ENCODE measurements around the gene RBM38.

The RBM38 gene

DNA sequence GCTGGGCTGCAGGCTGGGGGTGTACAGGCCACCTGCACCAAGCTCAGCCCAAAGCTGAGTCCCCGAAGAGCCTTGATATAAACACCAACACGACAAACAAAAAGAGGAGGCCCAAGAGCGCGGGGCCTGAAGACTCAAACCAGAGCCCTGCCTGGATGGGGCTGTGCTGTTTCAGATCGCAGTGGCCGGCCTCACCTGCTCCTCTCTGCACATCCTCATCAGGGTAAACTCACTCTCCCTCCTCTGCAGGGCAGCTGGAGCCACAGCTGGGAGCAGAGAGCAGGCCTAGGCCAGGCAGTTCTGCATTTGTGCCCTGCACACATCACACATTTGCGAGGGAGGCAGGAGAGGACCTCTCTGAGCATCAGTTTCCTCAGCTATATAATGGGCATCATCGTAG lies 3.7 kb upstream of the RBM38 start:
- in situ Hi-C loops (cut with HindIII; ENCODE audit: low pct_ligation_motif_present, low pct_unique_long_range_greater_than_20kb, low sequenced_read_pairs) = no loop called here
- DNase-seq = no peak

- in situ Hi-C loops (cut with HindIII; ENCODE audit: low pct_ligation_motif_present, low pct_unique_long_range_greater_than_20kb, low sequenced_read_pairs) = no loop called here
- DNase-seq = no peak
Observed at GRCh38 chr20:57387945-57388371, 3.2 kb upstream of the RBM38 start.

GRCh38 chr20:57388953-57389694 lies 2.1 kb upstream of the RBM38 start:
- in situ Hi-C loops (cut with HindIII; ENCODE audit: low pct_ligation_motif_present, low pct_unique_long_range_greater_than_20kb, low sequenced_read_pairs) = no loop called here
- DNase-seq = peak; percentile 77

DNA sequence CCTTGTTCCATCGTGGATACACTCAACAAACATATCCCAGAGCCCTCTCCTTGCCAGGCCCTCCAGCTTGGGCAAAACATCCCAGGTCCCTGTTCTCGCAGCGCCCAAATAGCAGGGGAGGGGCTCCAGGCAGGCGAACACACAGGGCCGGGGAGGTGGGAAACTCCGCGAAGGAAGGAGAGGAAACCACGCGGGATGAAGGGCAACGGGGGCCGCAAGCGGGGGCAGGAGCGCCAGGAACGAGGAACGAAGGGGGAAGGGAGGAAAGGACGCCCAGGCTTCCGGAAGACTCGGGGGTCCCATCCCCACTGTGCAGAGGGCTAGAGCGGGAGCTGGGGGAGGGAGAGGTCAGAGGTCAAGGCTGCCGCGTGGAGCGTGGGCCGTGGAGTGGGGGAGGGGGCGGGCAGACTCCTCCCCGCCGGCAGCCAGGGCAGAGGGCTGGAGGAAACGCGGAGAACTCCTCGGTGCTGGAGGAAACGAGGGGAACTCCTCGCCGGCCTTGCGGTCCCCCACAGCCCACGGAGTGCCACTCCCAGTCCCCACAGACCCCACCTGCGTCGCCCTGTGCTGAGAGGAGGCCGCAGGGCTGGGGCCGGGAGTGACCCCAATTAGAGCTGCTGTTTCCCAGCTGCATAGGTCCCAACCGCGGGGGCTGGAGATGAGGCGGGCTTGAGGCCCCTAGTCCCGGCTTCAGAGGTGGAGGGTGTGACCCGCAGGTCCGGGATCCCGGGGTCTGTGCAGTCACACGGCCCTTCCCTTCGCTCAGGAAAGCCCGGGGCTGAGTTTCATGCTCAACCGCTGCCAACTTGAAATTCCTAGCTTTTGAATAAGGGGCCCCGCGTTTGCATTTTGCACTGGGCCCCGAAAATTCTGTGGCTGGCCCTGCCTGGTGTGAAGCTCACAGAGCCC lies 1.2 kb upstream of the RBM38 start:
- DNase-seq = no peak
- in situ Hi-C loops (cut with HindIII; ENCODE audit: low pct_ligation_motif_present, low pct_unique_long_range_greater_than_20kb, low sequenced_read_pairs) = no loop called here

- in situ Hi-C loops (cut with HindIII; ENCODE audit: low pct_ligation_motif_present, low pct_unique_long_range_greater_than_20kb, low sequenced_read_pairs) = no loop called here
- DNase-seq = peak; percentile 10
Observed at GRCh38 chr20:57391439-57392301, 474 bp downstream of the RBM38 start.

- in situ Hi-C loops (cut with HindIII; ENCODE audit: low pct_ligation_motif_present, low pct_unique_long_range_greater_than_20kb, low sequenced_read_pairs) = no loop called here
- DNase-seq = no peak
Observed at GRCh38 chr20:57392512-57393271, 1.5 kb downstream of the RBM38 start.

- DNase-seq = no peak
- in situ Hi-C loops (cut with HindIII; ENCODE audit: low pct_ligation_motif_present, low pct_unique_long_range_greater_than_20kb, low sequenced_read_pairs) = no loop called here
Observed at GRCh38 chr20:57393321-57394120, 2.3 kb downstream of the RBM38 start.

DNA sequence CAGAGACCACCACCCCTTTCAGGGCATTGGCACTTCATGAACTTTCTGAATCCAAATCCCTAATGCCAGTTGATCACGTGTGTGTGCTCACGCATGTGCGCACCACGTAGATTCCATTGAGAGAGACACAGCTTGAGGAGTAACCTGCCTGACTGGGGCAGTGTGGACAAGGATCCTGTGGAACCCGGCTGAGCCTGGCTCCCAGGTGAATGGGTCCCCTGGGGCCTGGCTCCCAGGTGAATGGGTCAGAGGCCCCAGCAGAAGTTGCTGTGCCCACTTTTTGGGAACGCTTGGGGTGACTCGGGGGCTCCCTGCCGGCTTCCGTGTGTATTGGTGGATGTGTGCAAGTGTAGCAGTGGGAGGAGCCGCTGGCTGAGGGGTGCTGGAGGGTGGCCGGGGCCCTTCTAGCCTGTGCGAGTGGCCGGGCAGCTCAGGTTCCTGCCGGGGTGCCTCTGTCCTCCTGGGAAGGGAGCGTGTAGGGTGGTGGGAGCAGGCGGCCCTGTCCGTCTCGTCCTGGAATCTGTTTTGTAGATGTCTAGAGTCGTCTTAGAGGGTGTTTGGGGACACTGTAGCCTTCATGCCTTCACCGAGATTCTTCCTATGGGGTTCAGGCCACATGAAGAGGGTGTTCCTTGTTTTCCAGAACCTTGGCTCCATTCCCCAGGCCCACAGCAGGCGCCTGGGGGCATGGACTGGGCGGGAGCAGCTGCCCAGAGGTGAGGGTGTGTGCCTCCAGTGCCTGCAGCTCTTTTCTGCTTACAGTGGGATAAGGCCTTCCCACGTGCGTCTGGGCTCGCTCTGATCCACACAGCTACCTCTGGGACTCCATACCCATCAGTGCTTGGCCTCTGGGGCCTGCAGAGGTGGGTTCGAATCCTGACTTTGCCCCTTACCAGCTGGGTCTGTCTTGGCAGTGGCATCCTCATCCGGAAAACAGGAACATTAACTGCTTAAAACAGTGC lies 3.2 kb downstream of the RBM38 start:
- in situ Hi-C loops (cut with HindIII; ENCODE audit: low pct_ligation_motif_present, low pct_unique_long_range_greater_than_20kb, low sequenced_read_pairs) = no loop called here
- no peak for DNase-seq

- in situ Hi-C loops (cut with HindIII; ENCODE audit: low pct_ligation_motif_present, low pct_unique_long_range_greater_than_20kb, low sequenced_read_pairs) = no loop called here
- DNase-seq = no peak
Observed at GRCh38 chr20:57395111-57395966, 4.1 kb downstream of the RBM38 start.

GRCh38 chr20:57396212-57396983 lies 5.2 kb downstream of the RBM38 start:
- in situ Hi-C loops (cut with HindIII; ENCODE audit: low pct_ligation_motif_present, low pct_unique_long_range_greater_than_20kb, low sequenced_read_pairs) = no loop called here
- no peak for DNase-seq

- DNase-seq = no peak
- in situ Hi-C loops (cut with HindIII; ENCODE audit: low pct_ligation_motif_present, low pct_unique_long_range_greater_than_20kb, low sequenced_read_pairs) = no loop called here
Observed at GRCh38 chr20:57396984-57397692, 5.9 kb downstream of the RBM38 start.

GRCh38 chr20:57397693-57398108 lies 6.5 kb downstream of the RBM38 start:
- no peak for DNase-seq
- in situ Hi-C loops (cut with HindIII; ENCODE audit: low pct_ligation_motif_present, low pct_unique_long_range_greater_than_20kb, low sequenced_read_pairs) = no loop called here

GRCh38 chr20:57398231-57398821 lies 7.1 kb downstream of the RBM38 start:
- in situ Hi-C loops (cut with HindIII; ENCODE audit: low pct_ligation_motif_present, low pct_unique_long_range_greater_than_20kb, low sequenced_read_pairs) = no loop called here
- no peak for DNase-seq

GRCh38 chr20:57398901-57399535 lies 7.8 kb downstream of the RBM38 start:
- DNase-seq = no peak
- in situ Hi-C loops (cut with HindIII; ENCODE audit: low pct_ligation_motif_present, low pct_unique_long_range_greater_than_20kb, low sequenced_read_pairs) = no loop called here
